ENCODE data around the gene CADPS.

GRCh38 chr3:62809369-62809768 lies 65.8 kb downstream of the CADPS start:
- TF ChIP-seq CTCF (IDR thresholded peaks at IDR 0.05; ENCODE audit: low read length) (no peak), EZH2 (IDR thresholded peaks at IDR 0.05; ENCODE audit: borderline replicate concordance, low read length) (no peak)

Data from OCI-LY1 (cell line).